ENCODE data around the gene SLC17A8.

- TF ChIP-seq CTCF (optimal IDR thresholded peaks at IDR 0.05 in 1 of 3, IDR thresholded peaks at IDR 0.05 in 1 of 3, conservative IDR thresholded peaks at IDR 0.05 in 1 of 3; ENCODE audit: extremely low read depth in 1 of 3, insufficient read depth in 2 of 3, low read length in 3 of 3) (no peak), EZH2 (IDR thresholded peaks at IDR 0.05; ENCODE audit: low read length) (no peak)
Observed at GRCh38 chr12:100442403-100442802, 85.5 kb downstream of the SLC17A8 start.

Data from keratinocyte (primary cell).